HTERT RPE-1 (cell line): Measurements from ENCODE around the gene UGT2B10.
"Not testable (repeated sequence)": the region's sequence is repeated elsewhere in the genome, so short reads cannot be mapped to it uniquely, and the experiment has no call there.

ENCODE experiments used
- in situ Hi-C: fragments of 300-500 bp; cut with MboI; formaldehyde crosslinking; loops from 4 replicates; pipeline ENCODE4 v1.14.3; 2020; ENCODE audit warnings: low sequenced_read_pairs

Gene UGT2B10

DNA sequence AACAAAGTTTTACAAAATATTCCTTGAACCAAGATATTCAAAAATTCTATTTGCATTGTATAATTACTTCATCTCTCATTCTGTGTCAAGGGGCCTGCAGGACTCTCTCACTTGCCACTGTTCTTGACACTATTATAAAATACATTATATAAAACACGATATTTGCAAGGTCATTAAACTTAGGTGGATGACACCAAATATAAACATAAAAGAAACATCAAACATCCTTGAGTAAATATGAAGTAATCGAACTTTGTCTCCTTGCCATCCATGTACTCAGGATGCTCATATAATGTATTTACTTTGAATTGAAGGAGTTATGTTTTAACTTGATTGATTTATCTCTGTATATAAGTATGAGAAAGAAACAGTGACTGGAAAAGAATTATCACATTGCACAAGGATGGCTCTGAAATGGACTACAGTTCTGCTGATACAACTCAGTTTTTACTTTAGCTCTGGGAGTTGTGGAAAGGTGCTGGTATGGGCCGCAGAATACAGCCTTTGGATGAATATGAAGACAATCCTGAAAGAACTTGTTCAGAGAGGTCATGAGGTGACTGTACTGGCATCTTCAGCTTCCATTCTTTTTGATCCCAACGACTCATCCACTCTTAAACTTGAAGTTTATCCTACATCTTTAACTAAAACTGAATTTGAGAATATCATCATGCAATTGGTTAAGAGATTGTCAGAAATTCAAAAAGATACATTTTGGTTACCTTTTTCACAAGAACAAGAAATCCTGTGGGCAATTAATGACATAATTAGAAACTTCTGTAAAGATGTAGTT is at the start of gene UGT2B10:
UGT2B10 (plus strand) TSS at position 378 of the 793 bp plus-strand sequence; CDS start at position 404, 26 bp downstream.
- in situ Hi-C loops = not testable (repeated sequence)

- in situ Hi-C loops = not testable (repeated sequence)
Observed at GRCh38 chr4:68771836-68772235, 44.0 kb upstream of the UGT2B10 start.

GRCh38 chr4:68773699-68774098 is 42.1 kb upstream of the UGT2B10 start:
- in situ Hi-C loops = no loop called here

- in situ Hi-C loops = no loop called here
Observed at GRCh38 chr4:68780232-68780631, 35.6 kb upstream of the UGT2B10 start.

GRCh38 chr4:68797048-68797447 is 18.7 kb upstream of the UGT2B10 start:
- in situ Hi-C loops = no loop called here

- in situ Hi-C loops = no loop called here
Observed at GRCh38 chr4:68797618-68798017, 18.2 kb upstream of the UGT2B10 start.

DNA sequence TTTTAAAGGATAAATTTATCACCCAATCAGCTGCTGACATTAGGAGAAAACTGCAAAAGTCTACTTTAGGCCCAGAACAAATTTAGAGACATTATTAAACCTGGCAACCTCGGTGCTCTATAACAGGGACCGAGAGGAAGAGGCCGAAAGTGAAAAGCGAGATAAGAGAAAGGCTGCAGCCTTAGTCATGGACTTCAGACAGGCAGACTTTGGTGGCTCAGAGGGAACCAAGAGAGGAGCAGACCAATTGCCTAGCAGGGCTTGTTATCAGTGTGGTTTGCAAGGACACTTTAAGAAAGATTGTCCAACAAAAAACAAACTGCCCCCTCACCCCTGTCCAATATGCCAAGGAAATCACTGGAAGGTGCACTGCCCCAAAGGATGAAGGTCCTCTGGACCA is 12.8 kb upstream of the UGT2B10 start:
- in situ Hi-C loops = no loop called here

DNA sequence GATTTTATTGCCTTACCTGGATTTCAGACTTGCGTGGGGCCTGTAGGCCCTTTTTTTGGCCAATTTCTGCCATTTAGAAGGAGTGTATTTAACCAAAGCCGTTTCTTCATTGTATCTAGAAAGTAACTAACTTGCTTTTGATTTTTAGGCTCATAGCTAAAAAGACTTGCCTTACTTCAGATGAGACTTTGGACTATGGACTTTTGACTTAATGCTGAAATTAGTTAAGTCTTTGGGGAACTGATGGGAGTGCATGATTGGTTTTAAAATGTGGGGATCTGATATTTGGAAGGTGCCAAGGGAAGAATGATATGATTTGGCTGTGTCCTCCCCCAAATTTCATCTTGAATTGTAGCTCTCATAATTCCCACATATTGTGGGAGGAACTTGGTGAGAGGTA is 7.7 kb upstream of the UGT2B10 start:
- in situ Hi-C loops = no loop called here

- in situ Hi-C loops = no loop called here
Observed at GRCh38 chr4:68810919-68811318, 4.9 kb upstream of the UGT2B10 start.

GRCh38 chr4:68816410-68817265 is 844 bp downstream of the UGT2B10 start:
- in situ Hi-C loops = not testable (repeated sequence)

- in situ Hi-C loops = no loop called here
Observed at GRCh38 chr4:68817386-68817785, 1.6 kb downstream of the UGT2B10 start.

- in situ Hi-C loops = not testable (repeated sequence)
Observed at GRCh38 chr4:68818030-68818462, 2.3 kb downstream of the UGT2B10 start.

DNA sequence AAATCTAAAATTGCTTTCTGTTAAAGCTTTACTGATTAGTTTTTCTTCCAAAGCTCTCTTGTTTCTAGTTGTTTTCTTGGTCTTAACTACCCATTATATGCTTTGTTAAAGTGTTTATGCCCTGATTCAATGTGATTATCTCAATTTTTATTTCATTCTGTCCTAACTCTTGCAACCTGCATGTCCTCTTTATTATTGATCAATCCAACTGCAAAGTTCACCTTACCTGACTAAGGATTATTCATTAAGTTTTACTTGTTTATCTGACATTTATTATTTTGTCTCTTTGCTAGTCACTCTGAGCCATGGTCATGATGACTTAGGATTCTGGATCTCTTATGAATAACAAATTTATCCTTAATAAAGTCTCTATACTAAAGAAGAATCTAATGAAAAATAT is 15.8 kb downstream of the UGT2B10 start:
- in situ Hi-C loops = no loop called here

GRCh38 chr4:68850293-68850692 is 34.5 kb downstream of the UGT2B10 start:
- in situ Hi-C loops = no loop called here

- in situ Hi-C loops = no loop called here
Observed at GRCh38 chr4:68855771-68856170, 40.0 kb downstream of the UGT2B10 start.

DNA sequence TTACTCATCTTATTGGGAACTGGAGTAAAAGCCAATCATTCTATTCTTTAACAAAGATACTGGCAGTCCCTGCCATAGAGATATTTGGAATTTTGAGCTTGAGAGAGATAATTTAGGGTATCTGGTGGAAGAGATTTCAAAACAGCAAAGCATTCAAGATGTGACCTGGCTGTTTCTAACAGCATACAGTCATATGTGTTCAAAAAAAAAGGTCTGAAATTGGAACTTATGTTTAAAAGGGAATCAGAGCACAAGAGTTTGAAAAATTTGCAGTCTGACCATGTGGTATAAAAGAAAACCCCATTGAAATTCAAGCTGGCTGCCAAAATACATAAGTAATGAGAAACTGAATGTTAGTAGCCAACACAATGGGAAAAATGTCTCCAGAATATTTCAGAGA is 42.2 kb downstream of the UGT2B10 start:
- in situ Hi-C loops = no loop called here

GRCh38 chr4:68859655-68860054 is 43.9 kb downstream of the UGT2B10 start:
- in situ Hi-C loops = no loop called here

GRCh38 chr4:68861057-68861456 is 45.3 kb downstream of the UGT2B10 start:
- in situ Hi-C loops = no loop called here

- in situ Hi-C loops = no loop called here
Observed at GRCh38 chr4:68864438-68865187, 48.8 kb downstream of the UGT2B10 start.

DNA sequence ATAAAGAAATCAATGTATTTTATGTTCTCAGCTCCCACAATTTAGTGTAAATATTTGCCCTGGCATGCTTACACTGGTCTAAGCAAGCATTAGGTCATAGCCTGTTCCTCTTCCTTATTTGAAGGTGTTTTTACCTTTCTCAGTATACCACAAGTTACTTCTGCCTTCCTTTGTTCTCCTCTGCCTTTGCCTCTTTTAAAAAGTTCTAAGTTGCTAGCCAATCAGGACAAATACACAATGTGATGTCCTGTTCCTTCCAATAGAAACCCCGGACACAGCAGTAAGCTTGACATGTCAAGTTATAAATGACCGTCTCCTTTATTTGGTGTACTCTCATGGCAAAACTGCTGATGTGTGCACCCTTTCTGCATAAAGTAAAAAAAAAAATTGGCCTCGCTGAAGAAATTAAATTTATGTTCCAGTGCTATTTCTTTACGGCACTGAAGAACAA is 49.4 kb downstream of the UGT2B10 start:
- in situ Hi-C loops = no loop called here

- in situ Hi-C loops = no loop called here
Observed at GRCh38 chr4:68865760-68866159, 50.0 kb downstream of the UGT2B10 start.
